ENCODE results near the gene A3GALT2.

- no peak for TF ChIP-seq CTCF (conservative IDR thresholded peaks at IDR 0.05; ENCODE audit: low read length)
- no peak for TF ChIP-seq EZH2phosphoT487 (IDR thresholded peaks at IDR 0.05; ENCODE audit: borderline replicate concordance, low read depth, low read length)
Measured at GRCh38 chr1:33360367-33360766, 39.5 kb upstream of the A3GALT2 start.
